Spleen (tissue), 7 donors: ENCODE measurements around the gene ABO.

Experiments
- CTCF ChIP-seq, 11 experiments: fragments of 200-600 bp in 7 of 11; fragments of 450-650 bp in 4 of 11; sonication (generic) in 4 of 11; IDR thresholded peaks in 8 of 11; conservative IDR thresholded peaks in 3 of 11; 1 replicate in 7 of 11; 2 replicates in 4 of 11; pipeline versions ENCODE4 v1.4.0 to v1.8.0; 2016 to 2021; ENCODE audit warnings: antibody characterized with exemption in 11 of 11, inconsistent platforms in 4 of 11, mild to moderate bottlenecking in 1 of 11
- POLR2A ChIP-seq, 3 donors: fragments of 450-650 bp; IDR thresholded peaks; one replicate each; pipeline ENCODE4 v1.5.1; 2017; ENCODE audit warnings: antibody characterized with exemption in 3 of 3, mild to moderate bottlenecking in 1 of 3
- POLR2AphosphoS5 ChIP-seq, 3 donors: sonication (generic); formaldehyde crosslinking; IDR thresholded peaks; one replicate each; pipeline ENCODE4 v1.5.1; 2017; ENCODE audit warnings: antibody characterized with exemption in 3 of 3
- donor health status: DM: no; HTN: no; CAD: no; lungs with moderate emphysema.
- donor health status: DM: no; HTN: no; CAD: no.
- donor health status: DM: no; HTN: no; CAD: no.

DNA sequence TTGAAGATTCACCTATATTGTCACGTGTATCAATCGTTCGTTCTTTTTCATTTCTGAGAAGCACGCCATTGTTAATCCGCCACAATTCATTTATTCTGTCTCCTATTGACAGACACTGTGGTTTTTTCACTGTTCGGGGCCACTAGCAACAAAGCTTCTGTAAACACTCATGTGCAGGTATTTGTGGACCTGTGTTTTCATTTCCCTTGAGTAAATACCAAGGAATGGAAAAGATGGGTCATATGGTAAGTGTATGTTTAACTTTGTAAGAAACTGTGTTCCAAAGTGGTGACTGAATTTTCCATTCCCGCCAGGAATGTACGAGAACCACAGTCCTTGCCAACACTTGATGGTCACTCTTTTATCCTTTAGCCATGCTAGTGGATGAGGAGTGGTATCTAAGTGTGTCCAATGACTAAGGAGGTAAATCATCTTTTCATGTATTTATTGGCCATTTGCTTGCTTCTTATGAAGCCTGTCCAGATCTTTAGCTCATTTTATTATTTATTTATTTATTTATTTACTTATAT lies 10.7 kb downstream of the ABO start:
- TF ChIP-seq CTCF (IDR thresholded peaks at IDR 0.05 in 8 of 11, conservative IDR thresholded peaks at IDR 0.05 in 3 of 11) (no peak), POLR2A (IDR thresholded peaks at IDR 0.05) (no peak), POLR2AphosphoS5 (IDR thresholded peaks at IDR 0.05) (no peak)
